Measurements from ENCODE around the gene ANLN. TPM values are rescaled to one million over a fixed set of nuclear protein-coding genes. Genes with fewer than 3 reads are reported as not detected.

The ANLN gene
- total RNA-seq, 6 donors from 2014 or later = 2.5 to 5.8 (median 5.1) TPM

DNA sequence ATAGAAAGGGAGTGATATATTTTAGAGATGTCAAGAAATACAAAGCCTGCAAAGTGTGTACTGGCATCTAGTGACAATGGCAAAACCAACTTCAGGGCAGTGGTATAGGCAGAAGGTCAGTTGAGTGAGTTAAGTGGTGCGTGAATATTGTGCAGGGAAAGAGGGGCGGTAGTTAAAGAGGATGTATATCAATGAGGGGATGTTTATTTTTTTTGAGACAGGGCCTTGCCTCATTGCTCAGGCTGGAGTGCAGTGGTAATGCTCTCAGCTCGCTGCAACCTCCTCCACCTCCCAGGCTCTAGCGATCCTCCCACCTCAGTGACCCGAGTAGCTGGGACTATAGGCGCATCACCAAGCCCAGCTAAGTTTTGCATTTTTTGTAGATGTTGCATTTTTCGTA, 13.8 kb downstream of the ANLN start:
- no peaks in the 10 kb centered on the region for H3K9me3 ChIP-seq
- no peak overlapping the region for H3K27ac ChIP-seq
- WGBS, 2 donors = 95 to 97% methylated on average over 7 of the region's 7 CpGs
- TF ChIP-seq POLR2A (IDR thresholded peaks at IDR 0.05) (no peak), POLR2AphosphoS5 (IDR thresholded peaks at IDR 0.05) (no peak), EP300 (IDR thresholded peaks at IDR 0.05) (no peak)
- TF ChIP-seq, protein P1, sequence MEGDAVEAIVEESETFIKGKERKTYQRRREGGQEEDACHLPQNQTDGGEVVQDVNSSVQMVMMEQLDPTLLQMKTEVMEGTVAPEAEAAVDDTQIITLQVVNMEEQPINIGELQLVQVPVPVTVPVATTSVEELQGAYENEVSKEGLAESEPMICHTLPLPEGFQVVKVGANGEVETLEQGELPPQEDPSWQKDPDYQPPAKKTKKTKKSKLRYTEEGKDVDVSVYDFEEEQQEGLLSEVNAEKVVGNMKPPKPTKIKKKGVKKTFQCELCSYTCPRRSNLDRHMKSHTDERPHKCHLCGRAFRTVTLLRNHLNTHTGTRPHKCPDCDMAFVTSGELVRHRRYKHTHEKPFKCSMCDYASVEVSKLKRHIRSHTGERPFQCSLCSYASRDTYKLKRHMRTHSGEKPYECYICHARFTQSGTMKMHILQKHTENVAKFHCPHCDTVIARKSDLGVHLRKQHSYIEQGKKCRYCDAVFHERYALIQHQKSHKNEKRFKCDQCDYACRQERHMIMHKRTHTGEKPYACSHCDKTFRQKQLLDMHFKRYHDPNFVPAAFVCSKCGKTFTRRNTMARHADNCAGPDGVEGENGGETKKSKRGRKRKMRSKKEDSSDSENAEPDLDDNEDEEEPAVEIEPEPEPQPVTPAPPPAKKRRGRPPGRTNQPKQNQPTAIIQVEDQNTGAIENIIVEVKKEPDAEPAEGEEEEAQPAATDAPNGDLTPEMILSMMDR (IDR thresholded peaks at IDR 0.05) = no peak
- H3K36me3 ChIP-seq = no peaks in the 10 kb centered on the region
- no peak for ATAC-seq (ENCODE audit: low FRiP score in 2 of 2)
- H3K4me3 ChIP-seq = no peak overlapping the region
- no peaks in the 10 kb centered on the region for H3K4me1 ChIP-seq
- H3K27me3 ChIP-seq = no peaks in the 10 kb centered on the region
- DNase-seq = no peak

DNA sequence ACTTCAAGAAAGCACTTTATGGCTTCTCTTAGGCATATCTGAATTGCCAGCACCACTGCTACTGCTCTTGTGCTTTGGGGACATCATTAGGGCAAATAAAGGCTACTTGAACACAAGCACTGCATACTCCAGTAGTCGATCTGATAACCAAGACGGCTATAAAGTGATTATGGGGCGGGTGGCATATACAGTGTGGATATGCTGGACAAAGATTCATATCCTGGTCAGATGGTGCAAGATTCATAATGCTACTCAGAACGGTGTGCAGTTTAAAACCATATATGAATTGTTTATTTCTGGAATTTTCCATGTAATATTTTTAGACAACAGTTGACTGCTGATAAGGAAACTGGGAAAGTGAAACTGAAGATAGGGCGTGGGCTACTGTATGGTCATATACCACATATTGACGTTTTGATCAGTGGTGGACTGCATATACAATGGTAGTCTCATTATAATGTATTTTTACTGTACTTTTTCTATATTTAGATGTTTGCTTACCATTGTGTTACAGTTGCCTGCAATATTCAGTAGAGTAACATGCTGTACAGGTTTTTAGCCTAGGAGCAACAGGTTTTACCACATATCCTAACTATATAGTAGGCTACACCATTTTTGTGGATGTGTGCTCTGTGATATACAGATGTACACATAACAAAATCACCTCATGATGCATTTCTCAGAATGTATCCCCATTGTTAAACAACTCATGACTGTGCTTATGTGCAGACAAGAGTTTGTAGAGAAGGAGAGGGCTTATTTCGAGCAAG, 15.2 kb downstream of the ANLN start:
- Histone ChIP-seq H3K9me3 (no peaks in the 10 kb centered on the region), H3K27ac (no peak overlapping the region), H3K27me3 (no peaks in the 10 kb centered on the region), H3K4me1 (no peaks in the 10 kb centered on the region), H3K4me3 (no peak overlapping the region), H3K36me3 (no peaks in the 10 kb centered on the region)
- TF ChIP-seq POLR2AphosphoS5 (IDR thresholded peaks at IDR 0.05) = no peak
- no peak for TF ChIP-seq EP300 (IDR thresholded peaks at IDR 0.05)
- no peak for TF ChIP-seq POLR2A (IDR thresholded peaks at IDR 0.05)
- TF ChIP-seq, protein P1 (IDR thresholded peaks at IDR 0.05) = no peak
- WGBS, 2 donors = 74% methylated on average over 7 of the region's 7 CpGs
- ATAC-seq (ENCODE audit: low FRiP score in 2 of 2) (no peak), DNase-seq (no peak)

DNA sequence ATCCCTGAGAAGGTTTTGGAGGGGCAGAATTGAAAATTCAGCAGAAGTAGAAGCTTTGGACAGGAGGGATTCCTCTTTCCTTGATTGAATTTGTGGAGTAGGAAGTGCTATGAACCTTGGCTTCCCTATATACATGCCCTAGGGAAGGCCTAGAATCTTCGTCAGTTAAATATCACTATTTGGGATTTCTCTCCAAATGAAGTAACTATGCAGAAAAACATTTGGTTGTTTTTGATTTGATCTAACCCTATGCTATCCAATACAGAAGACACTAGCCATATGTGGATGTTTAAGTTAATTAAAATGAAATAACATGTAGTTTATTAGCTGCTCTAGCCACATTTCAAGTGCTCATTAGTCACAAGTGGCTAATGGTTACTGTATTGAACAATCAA, 15.7 kb downstream of the ANLN start:
- WGBS, 2 donors = 79 to 100% methylated on average over 1 of the region's 1 CpG
- Histone ChIP-seq H3K4me1 (no peaks in the 10 kb centered on the region), H3K27me3 (no peaks in the 10 kb centered on the region), H3K27ac (no peak overlapping the region), H3K36me3 (no peaks in the 10 kb centered on the region), H3K4me3 (no peak overlapping the region), H3K9me3 (no peaks in the 10 kb centered on the region)
- TF ChIP-seq, protein P1 (IDR thresholded peaks at IDR 0.05) = no peak
- TF ChIP-seq POLR2AphosphoS5 (IDR thresholded peaks at IDR 0.05) = no peak
- no peak for TF ChIP-seq EP300 (IDR thresholded peaks at IDR 0.05)
- no peak for ATAC-seq (ENCODE audit: low FRiP score in 2 of 2)
- DNase-seq = no peak

DNA sequence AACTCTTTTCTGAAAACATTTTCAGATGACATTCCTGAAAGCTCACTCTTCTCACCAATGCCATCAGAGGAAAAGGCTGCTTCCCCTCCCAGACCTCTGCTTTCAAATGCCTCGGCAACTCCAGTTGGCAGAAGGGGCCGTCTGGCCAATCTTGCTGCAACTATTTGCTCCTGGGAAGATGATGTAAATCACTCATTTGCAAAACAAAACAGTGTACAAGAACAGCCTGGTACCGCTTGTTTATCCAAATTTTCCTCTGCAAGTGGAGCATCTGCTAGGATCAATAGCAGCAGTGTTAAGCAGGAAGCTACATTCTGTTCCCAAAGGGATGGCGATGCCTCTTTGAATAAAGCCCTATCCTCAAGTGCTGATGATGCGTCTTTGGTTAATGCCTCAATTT, 16.5 kb downstream of the ANLN start:
- Histone ChIP-seq H3K36me3 (no peaks in the 10 kb centered on the region), H3K9me3 (no peaks in the 10 kb centered on the region), H3K4me3 (no peak overlapping the region), H3K4me1 (no peaks in the 10 kb centered on the region), H3K27ac (no peak overlapping the region), H3K27me3 (no peaks in the 10 kb centered on the region)
- TF ChIP-seq POLR2AphosphoS5 (IDR thresholded peaks at IDR 0.05) = no peak
- TF ChIP-seq EP300 (IDR thresholded peaks at IDR 0.05) = no peak
- TF ChIP-seq POLR2A (IDR thresholded peaks at IDR 0.05) = no peak
- TF ChIP-seq, protein P1 (IDR thresholded peaks at IDR 0.05) = no peak
- WGBS, 2 donors = 90% methylated on average over 5 of the region's 5 CpGs
- no peak for DNase-seq
- ATAC-seq (ENCODE audit: low FRiP score in 2 of 2) = no peak
